HG03159 (cell line): ENCODE data around the gene TOR4A.

Experiments used
- ATAC-seq: cut with Tn5 transposase; IDR thresholded peaks from one replicate; pipeline ENCODE4 v1.9.1; 2021; ENCODE audit warnings: mild to moderate bottlenecking, moderate library complexity; ENCODE audit not compliant: unreplicated experiment

TOR4A gene

GRCh38 chr9:137277329-137278041, at the start of gene TOR4A:
Gene TOR4A, plus strand, starts transcription at chr9:137277726. Its CDS starts 964 bp downstream, at chr9:137278690.
- peak; percentile 67 for ATAC-seq

- no peak for ATAC-seq
Measured at GRCh38 chr9:137227853-137228505, 49.5 kb upstream of the TOR4A start.

- ATAC-seq, result no peak
Measured at GRCh38 chr9:137228506-137228967, 49.0 kb upstream of the TOR4A start.

GRCh38 chr9:137228968-137229896, 48.3 kb upstream of the TOR4A start:
- ATAC-seq, result no peak

- no peak for ATAC-seq
Measured at GRCh38 chr9:137229903-137230704, 47.4 kb upstream of the TOR4A start.

- ATAC-seq, result no peak
Measured at GRCh38 chr9:137230705-137231371, 46.7 kb upstream of the TOR4A start, which contains the start of gene SLC34A3. Gene SLC34A3, plus strand, starts transcription at chr9:137230901. Its CDS starts 802 bp downstream, at chr9:137231703.

- no peak for ATAC-seq
Measured at GRCh38 chr9:137231372-137232039, 46.0 kb upstream of the TOR4A start.

- ATAC-seq, result no peak
Measured at GRCh38 chr9:137232101-137232500, 45.4 kb upstream of the TOR4A start.

- ATAC-seq, result no peak
Measured at GRCh38 chr9:137232510-137232909, 45.0 kb upstream of the TOR4A start.

GRCh38 chr9:137233143-137233980, 44.2 kb upstream of the TOR4A start:
- ATAC-seq, result no peak

GRCh38 chr9:137234055-137234697, 43.4 kb upstream of the TOR4A start:
- ATAC-seq, result no peak

- ATAC-seq, result no peak
Measured at GRCh38 chr9:137234758-137235423, 42.6 kb upstream of the TOR4A start.

GRCh38 chr9:137235424-137236237, 41.9 kb upstream of the TOR4A start:
- ATAC-seq, result no peak

GRCh38 chr9:137236238-137236935, 41.1 kb upstream of the TOR4A start:
- peak; percentile 18 for ATAC-seq

GRCh38 chr9:137236936-137237421, 40.5 kb upstream of the TOR4A start:
- no peak for ATAC-seq
